ENCODE measurements around the gene XDH.
A peak's percentile ranks its signal among the peaks of the same experiment; 100 is the strongest.

The XDH gene

DNA sequence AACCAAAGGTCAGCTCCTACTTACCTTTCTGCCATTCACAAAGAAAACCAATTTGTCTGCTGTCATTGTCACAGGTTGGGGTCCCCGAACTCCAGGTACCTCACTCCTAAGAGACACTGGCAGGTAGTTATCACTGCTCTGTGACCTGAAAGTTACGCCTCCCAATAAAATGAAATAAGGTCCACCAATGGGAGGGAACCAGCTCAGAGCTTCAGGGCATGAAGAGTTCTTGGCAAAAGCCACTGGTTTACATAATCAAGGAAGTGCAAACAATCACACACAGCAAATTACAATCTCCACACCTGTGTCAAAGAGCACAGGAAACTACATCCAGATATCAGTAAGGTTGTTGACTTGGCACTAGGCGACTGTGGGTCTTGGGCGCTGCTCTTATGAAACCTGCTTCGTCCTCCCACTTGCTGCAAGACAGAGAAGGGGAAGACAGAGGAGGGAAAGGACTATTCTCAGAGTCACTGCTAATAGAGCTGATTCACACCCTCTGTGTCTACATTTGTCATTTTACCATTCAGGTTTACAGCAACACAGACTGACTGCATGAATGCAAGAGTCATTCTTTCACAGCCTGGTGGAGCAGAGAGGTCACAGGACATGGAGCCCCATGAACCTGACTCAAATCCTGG, at the start of gene XDH:
Gene XDH (minus strand): TSS at position 142 of the 641 bp plus-strand sequence. CDS start 76 bp downstream, at position 66.
- no peak for DNase-seq (ENCODE audit: low read depth, low spot score)

DNA sequence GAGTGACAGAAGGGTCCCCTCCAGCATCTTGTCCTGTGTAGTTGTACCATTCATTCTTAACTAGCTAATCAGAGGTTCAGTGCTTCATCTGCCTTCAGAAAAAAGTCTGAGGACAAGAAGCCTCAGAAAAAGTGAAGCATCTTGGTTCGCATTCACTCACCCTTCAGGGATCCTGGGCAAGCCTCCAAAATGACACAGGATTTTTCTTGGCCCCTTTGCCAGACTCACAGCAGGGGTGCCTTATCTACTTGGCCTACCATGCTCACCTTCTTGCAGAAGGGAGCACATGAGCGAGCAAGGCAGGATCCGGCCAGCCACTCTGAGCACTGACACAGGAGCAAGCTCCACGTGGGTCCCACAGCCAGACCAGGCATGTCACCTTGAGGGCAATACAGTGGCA, 43.1 kb upstream of the XDH start:
- DNase-seq (ENCODE audit: low read depth, low spot score), result no peak

DNA sequence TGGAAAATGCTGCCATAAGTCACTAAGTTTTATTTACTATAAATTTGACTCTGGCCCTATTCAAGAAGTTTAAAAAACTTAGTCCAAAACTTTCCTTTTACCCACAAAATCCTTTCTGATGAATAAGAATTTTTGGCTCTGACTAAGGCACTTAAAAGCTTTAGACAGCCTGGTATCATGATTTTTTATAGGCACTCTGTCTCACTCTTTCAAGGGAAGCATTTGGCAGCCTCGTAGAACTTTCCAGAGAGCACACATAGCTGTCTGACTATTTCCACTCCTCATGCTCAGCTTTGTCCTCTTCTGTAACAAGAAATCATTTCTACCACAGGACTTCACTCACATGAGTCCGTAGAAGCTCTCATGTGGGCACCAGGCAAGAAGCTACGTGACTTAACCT, 32.3 kb upstream of the XDH start:
- no peak for DNase-seq (ENCODE audit: low read depth, low spot score)

DNA sequence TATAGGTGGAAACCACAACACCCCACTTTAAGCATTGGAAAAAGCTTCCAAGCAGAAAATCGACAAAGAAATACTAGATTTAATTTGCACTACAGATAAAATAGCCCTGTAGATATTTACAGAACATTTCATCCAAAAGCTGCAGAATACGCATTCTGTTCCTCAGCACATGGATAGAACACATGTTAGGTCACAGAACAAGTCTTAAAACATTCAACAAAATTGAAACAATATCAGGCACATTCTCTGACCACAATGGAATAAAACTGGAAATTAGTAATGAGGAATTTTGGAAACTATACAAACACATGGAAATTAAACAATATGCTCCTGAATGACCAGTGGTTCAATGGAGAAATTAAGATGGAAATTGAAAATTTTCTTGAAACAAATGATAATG, 27.8 kb upstream of the XDH start:
- no peak for DNase-seq (ENCODE audit: low read depth, low spot score)

DNA sequence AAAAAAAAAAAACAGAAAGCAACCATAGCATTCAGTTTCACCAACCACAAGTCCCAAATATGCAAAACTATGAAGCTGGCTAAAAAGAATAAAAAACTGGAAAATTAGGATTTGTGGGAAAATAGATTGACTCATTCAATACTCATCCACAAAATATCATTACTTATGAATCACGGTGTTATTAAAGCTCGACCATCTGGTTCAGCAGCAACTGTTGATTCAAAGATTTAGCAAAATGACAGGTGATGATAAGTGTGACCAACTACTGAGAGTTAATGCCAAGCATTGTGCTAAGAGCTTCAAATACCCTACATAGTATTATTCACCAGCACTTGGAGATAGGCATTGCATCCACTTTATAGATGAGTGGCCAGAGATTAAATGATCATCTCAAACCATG, 26.2 kb upstream of the XDH start:
- no peak for DNase-seq (ENCODE audit: low read depth, low spot score)

DNA sequence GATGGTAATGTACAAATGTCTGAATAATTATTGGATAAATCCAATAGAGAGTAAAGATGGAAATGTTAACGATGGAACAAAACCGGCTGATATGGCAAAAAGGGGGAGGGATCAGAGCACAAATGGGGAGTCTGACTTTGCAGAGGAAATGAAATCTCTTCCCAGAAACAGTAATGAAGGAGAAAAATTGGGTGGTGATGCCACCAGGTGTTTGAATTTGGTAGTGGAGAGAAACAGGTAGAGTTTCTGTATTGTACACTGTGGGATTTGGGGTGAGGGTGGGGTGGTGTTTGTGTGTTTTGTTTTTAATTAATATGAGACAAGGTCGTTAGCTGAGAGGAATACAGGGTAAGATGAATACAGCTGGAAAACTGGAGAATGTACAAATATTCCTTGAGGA, 20.4 kb upstream of the XDH start:
- no peak for DNase-seq (ENCODE audit: low read depth, low spot score)

DNA sequence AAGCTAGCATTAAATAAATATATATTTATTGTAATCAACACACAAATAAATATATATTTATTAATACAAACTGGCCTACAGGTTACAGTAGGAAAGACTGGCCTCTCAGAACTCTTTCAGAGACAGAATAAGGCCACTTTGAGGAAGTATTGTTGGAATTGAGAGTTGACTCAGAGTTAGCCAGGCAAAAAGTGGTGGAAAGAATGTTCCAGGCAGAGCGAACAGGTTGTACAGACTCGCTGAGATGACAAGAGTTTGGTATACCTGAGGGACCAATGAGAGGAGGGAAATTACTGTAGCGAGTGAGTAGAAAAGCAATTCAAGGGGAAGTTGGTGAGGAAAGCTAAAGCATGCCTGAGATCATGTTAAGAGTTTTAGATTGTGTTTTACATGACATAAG, 19.0 kb upstream of the XDH start:
- no peak for DNase-seq (ENCODE audit: low read depth, low spot score)

DNA sequence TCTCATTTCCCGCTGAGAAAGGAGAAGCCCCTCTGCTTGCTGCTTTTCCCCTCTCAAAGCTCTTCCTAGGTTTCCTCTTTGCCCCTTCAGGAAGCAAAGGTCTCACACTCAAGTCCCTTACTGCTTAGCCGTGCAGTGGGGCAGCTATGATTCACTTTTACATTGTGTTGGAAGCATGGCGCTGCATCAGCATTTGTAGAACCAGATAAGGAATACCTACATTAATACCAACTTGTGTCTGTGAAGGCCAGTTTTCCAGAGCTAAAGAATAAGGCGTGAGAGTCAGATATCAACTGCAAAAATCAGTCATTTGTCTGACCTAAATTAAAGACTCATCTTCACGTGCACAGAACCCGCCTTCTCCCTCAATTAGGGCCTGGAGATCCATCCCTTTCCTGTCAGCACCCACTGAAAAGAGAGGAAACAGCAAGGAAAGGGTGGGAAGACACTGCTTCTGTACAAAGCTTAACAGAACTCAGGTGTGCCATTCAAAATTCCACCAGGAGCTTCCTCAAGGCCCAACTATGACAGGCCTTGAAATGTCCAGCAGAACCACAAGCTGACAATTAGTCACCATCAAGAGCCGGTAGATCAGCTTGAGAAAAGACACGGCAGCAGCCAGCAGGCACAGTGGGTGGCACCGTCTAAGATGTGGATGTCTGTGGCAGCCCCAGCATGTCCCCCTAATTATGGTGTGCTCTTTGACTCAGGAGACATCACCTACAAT, 16.1 kb upstream of the XDH start:
- DNase-seq (ENCODE audit: low read depth, low spot score), result no peak

DNA sequence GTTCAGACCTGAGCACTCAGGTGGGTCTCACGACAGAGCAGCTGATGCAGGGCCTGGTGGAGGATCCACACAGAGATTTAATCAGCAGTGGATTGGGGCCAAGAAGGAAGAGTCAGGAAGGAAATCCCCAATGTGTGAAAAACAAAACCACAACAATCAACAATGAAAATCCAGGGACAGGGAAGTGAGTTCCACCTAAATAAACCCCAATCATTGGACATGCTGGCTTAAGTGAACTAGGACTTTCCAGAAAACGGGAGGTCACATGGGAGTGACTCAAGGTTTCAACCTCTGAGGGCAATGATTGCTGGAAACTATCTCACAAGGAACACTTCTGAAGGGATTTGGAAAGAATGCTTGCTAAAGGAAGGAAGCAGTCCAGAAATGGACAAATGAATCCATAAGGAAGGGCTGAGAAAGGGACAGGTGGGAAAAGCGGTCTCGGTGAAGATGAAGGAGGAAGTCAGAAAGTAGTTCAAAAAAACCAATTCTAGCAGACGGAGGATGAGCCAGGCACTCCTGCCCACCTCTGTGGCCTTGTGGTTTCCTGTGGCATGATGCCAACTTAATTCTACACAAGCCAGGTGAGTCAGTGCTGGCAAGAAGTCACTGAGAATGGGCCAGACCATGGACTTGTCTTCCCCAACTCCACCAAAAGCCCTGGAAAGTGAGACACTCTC, 15.4 kb upstream of the XDH start:
- no peak for DNase-seq (ENCODE audit: low read depth, low spot score)

DNA sequence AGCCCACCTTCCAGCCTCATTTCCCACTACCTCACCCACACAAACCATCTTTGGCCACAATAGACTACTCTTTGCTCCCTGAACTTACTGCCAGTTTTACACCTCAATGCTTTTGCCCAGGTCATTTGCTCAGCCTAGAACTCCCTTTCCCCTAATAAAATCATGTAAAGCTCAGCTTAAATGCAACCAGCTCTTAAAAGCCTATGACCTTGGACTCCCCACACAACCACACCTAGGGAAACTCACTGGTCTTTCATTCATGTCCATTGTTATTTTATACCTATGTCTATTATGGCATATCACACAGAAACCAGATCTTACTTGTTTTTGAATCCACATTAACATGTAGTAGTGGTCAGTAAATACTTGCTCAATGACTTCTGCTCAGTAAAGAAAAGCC, 14.5 kb upstream of the XDH start:
- DNase-seq (ENCODE audit: low read depth, low spot score), result no peak

DNA sequence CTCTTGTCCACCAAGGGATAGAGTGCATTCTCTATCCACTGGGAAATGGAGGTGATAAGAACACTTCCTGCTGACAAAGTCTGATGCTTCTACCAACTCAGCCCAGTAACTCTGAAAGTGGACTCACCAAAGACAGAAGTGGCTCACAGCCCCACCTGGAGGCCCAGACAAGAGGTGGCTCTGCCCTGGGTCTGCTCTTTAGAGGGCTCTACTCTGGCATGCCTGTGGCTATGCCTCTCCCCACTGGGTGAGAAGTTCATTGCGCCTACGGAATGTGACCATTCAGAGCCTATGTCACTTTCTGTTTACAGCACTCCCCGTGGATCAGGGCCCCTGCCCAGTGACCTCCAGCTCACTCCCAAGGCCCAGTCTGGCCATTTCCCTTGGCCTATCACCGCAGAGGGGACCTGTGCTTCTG, 13.5 kb upstream of the XDH start:
- peak; percentile 36 for DNase-seq (ENCODE audit: low read depth, low spot score)

DNA sequence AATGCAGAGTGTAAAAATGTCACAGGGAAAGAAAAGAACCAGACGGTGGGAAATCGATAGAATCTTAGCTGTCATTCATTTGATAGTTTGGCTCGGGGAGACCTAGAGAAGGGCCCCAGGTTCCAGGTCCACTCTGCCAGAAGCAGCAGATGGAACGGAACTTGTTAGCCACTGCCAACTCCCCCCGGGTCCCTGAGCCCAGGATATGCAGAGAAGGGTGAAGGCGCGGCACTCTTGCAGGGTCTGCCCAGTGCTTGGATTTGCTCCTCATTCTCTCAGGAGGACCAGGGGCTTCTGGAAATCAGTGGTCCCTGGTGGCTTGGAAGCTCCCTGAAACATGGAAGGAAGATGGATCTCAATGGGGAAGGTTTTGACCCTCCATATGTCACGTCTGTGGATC, 11.6 kb upstream of the XDH start:
- no peak for DNase-seq (ENCODE audit: low read depth, low spot score)

DNA sequence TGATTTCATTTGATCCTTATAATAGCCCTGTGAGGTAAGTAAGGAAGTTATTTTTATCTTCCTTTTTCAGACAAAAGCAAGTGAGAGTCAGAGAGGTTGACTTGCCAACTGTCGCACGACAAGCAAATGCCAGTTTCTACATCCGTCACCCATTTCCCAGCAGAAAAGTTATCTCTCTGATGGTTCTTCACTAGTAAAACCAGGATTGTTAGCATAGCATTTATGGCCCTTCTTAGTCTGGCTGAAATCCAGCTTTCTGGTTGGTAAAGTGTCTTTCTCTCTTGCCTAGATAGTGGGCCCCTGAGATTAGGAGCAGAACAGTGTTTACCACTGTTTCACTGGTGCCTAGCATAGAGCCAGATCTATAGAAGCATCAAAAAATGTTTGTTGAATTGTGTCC, 7.1 kb upstream of the XDH start:
- DNase-seq (ENCODE audit: low read depth, low spot score), result no peak

DNA sequence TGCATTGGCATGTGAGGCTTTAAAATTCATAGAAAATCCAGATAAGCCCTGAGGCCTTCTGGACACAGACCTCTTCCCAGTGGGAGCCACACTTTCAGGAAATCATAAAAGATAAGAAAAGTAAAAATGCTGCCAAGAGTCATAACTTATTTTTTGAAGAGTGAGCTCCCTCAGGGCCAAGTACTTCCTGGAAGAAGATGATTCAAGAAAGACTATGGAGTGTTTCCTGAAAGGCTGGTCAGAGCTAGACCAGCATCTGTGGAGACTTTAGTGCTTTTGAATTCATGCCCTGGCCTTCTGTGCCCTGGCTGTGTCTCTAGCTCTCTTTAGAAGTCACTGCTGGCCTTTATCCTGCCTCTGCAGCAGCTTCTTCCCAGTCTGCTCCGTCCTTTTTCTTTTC, 6.4 kb upstream of the XDH start:
- no peak for DNase-seq (ENCODE audit: low read depth, low spot score)

DNA sequence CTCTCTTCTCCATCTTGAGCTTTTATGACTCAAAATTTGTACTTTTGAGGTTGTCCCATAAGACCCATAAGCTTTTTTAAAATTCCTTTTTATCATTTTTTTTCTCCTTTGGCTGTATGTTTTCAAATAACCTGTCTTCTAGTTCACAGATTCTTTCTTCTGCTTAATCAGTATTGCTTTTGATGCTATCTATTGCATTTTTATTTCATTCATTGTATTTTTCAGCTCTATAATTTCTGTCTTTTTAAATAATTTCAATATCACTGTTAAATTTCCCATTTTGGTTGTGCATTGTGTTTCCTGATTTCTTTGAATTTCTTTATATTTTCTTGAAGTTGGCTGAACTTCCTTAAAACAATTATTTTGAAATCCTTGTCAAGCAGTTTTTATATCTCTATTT, 4.8 kb upstream of the XDH start:
- DNase-seq (ENCODE audit: low read depth, low spot score), result no peak

DNA sequence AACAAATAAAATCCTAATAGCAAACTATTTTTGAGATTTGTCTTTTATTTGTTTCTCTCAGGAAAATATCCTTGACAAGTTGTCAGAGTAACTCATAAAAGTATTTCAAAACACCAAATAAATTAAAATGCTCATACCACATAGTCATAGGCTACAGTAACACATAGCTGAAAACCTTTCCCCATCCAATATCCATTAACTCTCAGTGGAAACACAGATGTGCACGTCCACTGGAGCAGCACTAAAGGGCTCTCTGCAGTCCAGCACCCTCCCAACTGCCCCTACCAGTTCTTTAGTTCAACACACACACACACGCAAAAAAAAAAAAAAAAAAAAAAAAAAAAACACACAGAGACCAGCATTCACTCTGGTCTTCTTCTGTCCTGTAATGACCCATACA, 879 bp upstream of the XDH start:
- DNase-seq (ENCODE audit: low read depth, low spot score), result no peak

DNA sequence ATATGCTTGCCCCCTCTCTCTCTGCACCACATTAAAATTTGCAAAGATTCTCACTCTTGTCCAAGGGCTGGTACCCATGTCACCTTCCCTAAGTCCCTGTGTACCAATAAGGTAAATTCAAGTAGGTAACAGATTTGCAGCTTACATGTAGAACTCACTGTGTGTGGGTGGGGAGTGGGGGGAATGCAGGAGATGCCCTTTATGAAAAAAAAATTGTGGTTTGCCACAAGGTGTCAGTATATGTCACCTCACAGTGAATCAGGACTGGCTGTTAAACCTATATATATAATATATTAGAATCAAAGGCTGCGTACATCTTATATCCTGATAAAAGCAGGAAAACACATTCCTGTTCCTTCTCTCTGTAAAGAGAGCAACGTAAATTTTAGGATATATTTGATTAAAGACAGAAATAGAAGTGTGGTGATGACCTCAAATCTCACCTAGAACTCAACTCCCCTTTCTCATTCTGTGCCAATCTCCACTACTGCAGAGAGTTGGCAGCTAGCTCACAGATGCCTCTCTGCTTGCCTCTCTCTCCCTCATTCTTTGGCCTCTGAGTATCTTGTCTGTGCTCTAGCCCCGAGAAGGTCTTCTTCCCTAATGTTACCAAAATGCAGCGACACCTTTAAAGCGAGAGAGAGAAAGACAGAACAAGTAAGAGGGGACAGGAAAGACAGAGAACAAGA, 536 bp downstream of the XDH start:
- DNase-seq (ENCODE audit: low read depth, low spot score), result no peak

DNA sequence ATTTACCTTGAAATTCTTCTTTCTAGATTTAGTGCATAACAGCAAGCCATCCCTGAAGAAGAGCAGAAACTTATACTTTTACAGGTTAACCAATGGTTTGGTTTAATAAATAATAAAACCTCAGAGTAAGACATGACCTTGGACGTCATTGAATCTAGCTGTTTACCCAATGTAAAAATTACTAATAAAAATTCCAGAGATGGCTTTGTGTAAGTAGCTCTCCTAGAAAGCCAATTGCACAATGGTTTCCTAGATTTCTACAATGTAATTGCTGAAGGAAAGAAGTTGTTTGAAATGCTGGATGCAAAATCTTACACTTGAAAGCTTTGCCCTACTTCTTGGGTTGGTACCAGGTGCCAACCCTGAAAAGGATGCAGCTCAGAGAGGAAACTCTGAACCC, 1.5 kb downstream of the XDH start:
- DNase-seq (ENCODE audit: low read depth, low spot score), result no peak

DNA sequence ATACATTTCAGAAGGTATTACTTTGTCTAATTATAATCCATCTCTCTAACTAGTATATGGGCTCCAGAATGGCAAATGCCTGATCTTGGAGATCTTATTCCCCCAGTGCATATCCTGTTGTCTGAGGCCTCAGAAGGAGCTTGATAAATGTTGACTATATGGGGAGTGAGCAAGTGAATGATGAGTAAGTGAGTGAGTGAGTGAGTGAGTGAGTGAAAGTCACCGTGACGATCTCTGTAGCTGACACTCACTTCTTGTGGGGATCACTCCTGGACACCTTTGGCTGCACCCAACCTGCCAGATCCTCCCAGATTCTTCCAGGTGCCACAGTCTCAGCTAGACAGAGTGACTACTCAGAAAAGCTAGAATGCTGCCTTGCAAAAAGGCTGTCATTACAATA, 2.8 kb downstream of the XDH start:
- DNase-seq (ENCODE audit: low read depth, low spot score), result no peak

DNA sequence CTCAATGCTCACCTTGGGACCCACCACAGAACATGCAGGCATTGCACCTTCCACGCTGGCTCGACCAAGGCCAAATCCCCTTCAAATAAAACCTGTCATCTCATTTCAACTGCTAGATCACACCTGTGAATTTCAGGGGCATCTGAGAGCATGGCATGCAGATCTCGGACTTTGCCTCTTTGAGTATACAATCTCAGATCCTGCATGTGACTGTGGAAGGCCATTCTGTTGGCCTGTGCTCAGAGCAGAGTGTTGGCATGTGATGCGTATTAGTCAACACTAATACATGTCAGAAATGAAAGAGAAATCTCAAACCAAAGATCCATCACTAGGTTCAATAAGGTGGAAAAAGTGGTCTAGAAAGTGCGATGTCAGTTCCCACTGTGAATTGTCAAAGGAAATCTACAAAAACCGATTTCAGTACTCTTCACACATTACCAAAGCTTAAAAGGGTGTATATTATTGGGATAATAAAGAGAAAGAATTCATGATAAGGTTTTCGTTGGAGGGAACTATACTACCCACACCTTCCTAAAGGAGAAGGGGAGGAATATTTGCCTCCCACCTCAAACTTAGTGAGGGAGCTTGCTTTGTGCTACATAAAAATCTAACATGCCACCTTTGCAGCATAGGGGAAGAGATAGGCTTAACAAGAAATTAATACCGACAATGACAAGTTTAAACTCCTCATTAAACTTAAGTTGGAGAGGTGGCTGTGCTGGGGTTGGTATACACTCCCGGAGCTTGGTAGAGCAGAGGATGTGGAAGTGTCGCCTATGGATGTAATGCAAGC, 7.8 kb downstream of the XDH start:
- DNase-seq (ENCODE audit: low read depth, low spot score), result no peak

DNA sequence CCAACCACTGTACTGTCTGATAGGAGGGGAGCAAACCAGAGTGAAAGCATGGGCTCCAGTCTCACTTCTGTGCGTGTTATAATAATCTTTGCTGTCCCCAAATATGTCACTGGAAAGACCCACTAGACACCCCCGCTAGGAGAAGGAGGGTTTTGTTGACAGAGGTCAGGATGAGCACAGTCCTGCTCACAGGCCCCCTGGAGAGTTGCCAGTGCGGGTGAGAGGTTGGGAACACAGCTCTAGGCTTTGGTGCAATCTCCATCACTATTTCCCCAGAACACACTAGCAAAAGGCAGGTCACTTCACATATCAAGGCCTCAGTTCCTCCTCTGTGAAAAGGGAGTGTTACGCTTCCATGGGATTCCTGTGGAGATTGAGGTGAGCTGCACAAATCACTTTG, 9.7 kb downstream of the XDH start:
- no peak for DNase-seq (ENCODE audit: low read depth, low spot score)

DNA sequence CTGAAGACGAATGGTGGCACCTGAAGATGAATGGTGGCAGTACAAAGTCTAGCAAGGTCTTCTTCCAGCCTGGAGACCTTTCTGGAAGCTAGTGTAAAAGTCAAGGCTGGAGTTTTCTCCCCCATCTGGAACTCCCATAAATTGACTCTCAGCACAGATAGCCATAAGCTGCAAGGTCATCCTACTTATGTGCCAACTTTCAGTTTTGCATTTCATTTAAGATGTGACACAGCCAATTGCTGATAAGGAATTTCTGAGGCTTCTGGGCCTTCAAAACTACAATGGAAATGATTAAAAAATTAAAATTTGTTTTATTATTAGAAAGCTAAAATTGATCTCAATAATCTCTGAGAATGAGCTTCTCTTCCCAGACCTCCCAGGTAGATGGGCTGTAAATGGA, 10.2 kb downstream of the XDH start:
- DNase-seq (ENCODE audit: low read depth, low spot score), result no peak
